ENCODE measurements around the gene RAB3GAP2.
A peak's percentile ranks its signal among the peaks of the same experiment; 100 is the strongest.
"Not testable (repeated sequence)": the region's sequence is repeated elsewhere in the genome, so short reads cannot be mapped to it uniquely, and the experiment has no call there.

RAB3GAP2 gene

DNA sequence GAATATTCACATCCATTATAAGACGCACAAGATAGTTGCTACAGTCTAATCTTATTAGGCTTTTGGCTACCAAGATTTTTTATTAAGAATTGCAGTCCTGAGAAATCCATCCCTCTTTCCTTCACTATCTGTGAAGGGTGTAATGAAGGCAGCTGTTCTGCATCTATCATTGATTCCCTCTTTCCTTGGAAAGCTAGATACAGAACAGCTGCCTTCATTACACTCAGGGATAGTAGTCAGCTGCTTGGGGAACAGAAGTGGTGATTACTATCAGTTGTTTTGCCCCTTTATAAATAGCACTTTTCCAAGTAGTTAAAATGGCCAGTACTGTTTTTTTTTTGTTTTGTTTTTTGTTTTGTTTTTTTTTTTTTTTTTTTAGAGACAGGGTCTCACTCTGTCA is 108.1 kb downstream of the RAB3GAP2 start:
- Histone ChIP-seq H3K27me3 (replicated peaks; ENCODE audit: control insufficient read depth, insufficient read depth, low read length) (no peaks in the 10 kb centered on the region), H3K9me3 (ENCODE audit: control insufficient read depth, low read length) (no peaks in the 10 kb centered on the region), H3K36me3 (ENCODE audit: control insufficient read depth, insufficient read depth, low read length, severe bottlenecking) (peaks cover 68% of the 10 kb centered on the region), H3K4me1 (ENCODE audit: control insufficient read depth, insufficient read depth, low read length) (peaks cover 8% of the 10 kb centered on the region), H3K9ac (ENCODE audit: low read length) (no peak overlapping the region), H3K4me3 (ENCODE audit: low read length) (no peak overlapping the region)
- DNase-seq (ENCODE audit: low read depth): no peak

DNA sequence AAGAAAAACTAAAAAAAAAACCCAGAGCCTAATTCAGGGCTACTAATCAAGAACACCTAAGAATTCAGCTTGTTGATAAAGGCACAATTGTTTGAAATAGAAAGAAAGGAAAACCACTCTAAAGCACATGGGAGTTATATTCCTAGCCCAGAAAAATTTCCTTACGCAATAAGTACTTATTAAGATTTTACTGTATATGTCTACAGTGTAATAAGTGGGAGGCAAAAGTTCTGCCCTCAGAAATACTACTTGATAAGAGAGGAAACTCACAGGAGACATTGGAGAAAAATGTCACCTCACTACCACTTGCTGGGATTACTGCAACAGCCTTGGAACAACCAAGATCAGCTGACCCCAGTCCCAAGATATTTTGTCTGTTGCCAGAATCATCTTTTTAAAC is 112.2 kb downstream of the RAB3GAP2 start:
- Histone ChIP-seq H3K4me3 (ENCODE audit: low read length) (no peak overlapping the region), H3K36me3 (ENCODE audit: control insufficient read depth, insufficient read depth, low read length, severe bottlenecking) (peaks cover 71% of the 10 kb centered on the region), H3K4me1 (ENCODE audit: control insufficient read depth, insufficient read depth, low read length) (peaks cover 8% of the 10 kb centered on the region), H3K9ac (ENCODE audit: low read length) (no peak overlapping the region), H3K27me3 (replicated peaks; ENCODE audit: control insufficient read depth, insufficient read depth, low read length) (no peaks in the 10 kb centered on the region), H3K9me3 (ENCODE audit: control insufficient read depth, low read length) (no peaks in the 10 kb centered on the region)
- peak; percentile 32 for DNase-seq (ENCODE audit: low read depth)

DNA sequence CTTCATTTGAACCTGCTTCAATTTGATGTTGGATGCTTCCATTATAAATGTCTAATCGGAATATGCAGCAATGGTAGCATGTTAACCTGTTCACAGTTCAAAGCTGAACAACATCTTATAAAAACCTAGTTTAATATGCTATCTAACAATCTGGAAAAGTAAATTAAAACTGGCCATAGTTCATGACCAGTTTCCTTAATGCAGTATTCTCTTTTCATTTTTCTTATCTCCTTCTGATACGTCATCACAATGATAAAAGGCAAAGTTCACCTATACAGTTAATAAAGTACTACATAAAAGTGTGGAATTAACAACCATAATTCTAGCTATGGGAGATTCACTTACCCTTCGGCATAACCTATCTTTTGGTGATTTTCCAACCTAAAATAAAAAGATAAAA is 113.2 kb downstream of the RAB3GAP2 start:
- no peak overlapping the region for H3K9ac ChIP-seq (ENCODE audit: low read length)
- H3K9me3 ChIP-seq (ENCODE audit: control insufficient read depth, low read length): no peaks in the 10 kb centered on the region
- peaks cover 8% of the 10 kb centered on the region for H3K4me1 ChIP-seq (ENCODE audit: control insufficient read depth, insufficient read depth, low read length)
- no peak overlapping the region for H3K4me3 ChIP-seq (ENCODE audit: low read length)
- DNase-seq (ENCODE audit: low read depth): no peak
- H3K36me3 ChIP-seq (ENCODE audit: control insufficient read depth, insufficient read depth, low read length, severe bottlenecking): peaks cover 72% of the 10 kb centered on the region
- H3K27me3 ChIP-seq (replicated peaks; ENCODE audit: control insufficient read depth, insufficient read depth, low read length): no peaks in the 10 kb centered on the region

DNA sequence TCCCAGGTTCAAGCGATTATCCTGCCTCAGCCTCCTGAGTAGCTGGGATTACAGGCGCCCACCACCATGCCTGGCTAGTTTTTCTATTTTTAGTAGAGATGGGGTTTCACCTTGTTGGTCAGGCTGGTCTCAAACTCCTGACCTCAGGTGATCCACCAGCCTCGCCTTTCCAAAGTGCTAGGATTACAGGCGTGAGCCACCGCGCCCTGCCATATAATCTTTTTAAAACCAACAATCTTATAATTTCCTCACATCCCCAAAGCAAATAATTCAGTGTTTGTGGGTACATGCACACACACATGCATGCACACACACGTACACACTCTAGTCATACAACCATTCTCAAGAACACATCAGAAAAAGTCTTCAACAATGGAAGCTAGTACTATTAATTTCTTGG is 113.7 kb downstream of the RAB3GAP2 start:
- not testable (repeated sequence) for DNase-seq (ENCODE audit: low read depth); H3K9me3 ChIP-seq (ENCODE audit: control insufficient read depth, low read length); H3K27me3 ChIP-seq (replicated peaks; ENCODE audit: control insufficient read depth, insufficient read depth, low read length); H3K4me3 ChIP-seq (ENCODE audit: low read length); H3K4me1 ChIP-seq (ENCODE audit: control insufficient read depth, insufficient read depth, low read length); H3K9ac ChIP-seq (ENCODE audit: low read length)
- peaks cover 72% of the 10 kb centered on the region for H3K36me3 ChIP-seq (ENCODE audit: control insufficient read depth, insufficient read depth, low read length, severe bottlenecking)

DNA sequence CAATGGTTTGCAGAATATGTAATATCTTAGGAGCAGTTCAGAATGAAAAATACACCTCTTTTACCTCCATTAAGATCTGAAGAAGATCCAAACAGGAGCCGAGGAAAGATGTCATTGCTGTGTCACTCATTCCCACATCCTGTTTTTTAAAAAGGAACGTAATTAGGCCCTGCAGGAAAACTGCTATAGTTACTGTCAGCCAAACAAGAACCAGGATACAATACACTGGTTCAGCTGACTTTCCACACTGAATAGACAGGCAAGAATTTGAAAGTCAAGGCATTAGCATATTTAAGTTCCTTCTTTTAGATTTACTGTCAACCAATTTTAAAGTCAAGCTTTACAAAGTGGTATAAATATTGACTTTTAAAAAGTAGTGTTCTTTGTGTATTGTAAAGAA is 114.5 kb downstream of the RAB3GAP2 start:
- Histone ChIP-seq H3K27me3 (replicated peaks; ENCODE audit: control insufficient read depth, insufficient read depth, low read length) (no peaks in the 10 kb centered on the region), H3K9me3 (ENCODE audit: control insufficient read depth, low read length) (no peaks in the 10 kb centered on the region), H3K4me3 (ENCODE audit: low read length) (no peak overlapping the region), H3K9ac (ENCODE audit: low read length) (no peak overlapping the region), H3K36me3 (ENCODE audit: control insufficient read depth, insufficient read depth, low read length, severe bottlenecking) (peaks cover 78% of the 10 kb centered on the region), H3K4me1 (ENCODE audit: control insufficient read depth, insufficient read depth, low read length) (peaks cover 8% of the 10 kb centered on the region)
- no peak for DNase-seq (ENCODE audit: low read depth)

DNA sequence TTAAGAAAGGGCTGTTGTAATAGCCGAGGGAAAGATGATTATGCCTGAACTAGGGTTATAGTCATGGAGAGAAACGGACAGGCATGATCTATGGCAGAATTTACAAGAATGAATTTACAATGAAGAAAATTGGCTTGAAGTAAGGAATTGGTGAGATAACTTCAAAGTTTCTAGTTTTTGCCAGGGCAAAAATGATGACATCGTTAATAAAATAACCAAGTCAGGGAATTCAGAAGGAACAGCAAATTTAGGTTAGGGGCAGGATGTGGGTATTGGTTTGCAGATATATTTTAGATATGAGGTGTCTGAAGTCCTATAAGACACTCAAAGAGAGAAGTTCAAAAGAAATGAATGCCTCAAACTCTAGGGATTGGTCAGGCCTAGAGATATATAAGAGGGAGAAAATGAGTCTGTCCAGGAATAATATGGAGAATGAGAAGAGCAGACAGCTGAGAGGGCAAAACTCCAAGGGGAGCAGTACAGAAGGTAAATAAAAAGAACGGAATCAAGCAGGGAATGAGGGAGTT is 115.6 kb downstream of the RAB3GAP2 start:
- Histone ChIP-seq H3K9me3 (ENCODE audit: control insufficient read depth, low read length) (no peaks in the 10 kb centered on the region), H3K9ac (ENCODE audit: low read length) (no peak overlapping the region), H3K36me3 (ENCODE audit: control insufficient read depth, insufficient read depth, low read length, severe bottlenecking) (peaks cover 83% of the 10 kb centered on the region), H3K4me1 (ENCODE audit: control insufficient read depth, insufficient read depth, low read length) (peaks cover 11% of the 10 kb centered on the region), H3K4me3 (ENCODE audit: low read length) (no peak overlapping the region), H3K27me3 (replicated peaks; ENCODE audit: control insufficient read depth, insufficient read depth, low read length) (no peaks in the 10 kb centered on the region)
- no peak for DNase-seq (ENCODE audit: low read depth)

DNA sequence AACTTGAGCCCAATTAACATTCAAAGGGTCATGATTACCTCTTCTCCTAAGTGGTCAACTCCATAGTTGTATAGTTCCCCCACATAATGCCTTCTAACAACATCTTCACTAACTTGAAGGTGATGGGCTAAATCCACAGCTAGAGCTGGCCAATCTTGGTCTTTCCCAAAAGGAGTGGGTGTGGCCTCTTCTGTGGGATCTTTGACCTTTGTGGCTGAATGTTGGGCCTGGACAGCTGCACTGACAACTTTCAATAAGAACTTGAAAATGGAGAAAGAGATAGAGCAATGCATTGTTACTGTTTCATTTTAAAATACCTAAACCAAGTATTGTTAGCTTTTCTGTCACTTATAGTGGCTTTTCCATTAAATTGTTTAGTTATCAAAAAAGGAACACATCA is 119.1 kb downstream of the RAB3GAP2 start:
- Histone ChIP-seq H3K4me1 (ENCODE audit: control insufficient read depth, insufficient read depth, low read length) (peaks cover 28% of the 10 kb centered on the region), H3K27me3 (replicated peaks; ENCODE audit: control insufficient read depth, insufficient read depth, low read length) (no peaks in the 10 kb centered on the region), H3K9ac (ENCODE audit: low read length) (no peak overlapping the region), H3K36me3 (ENCODE audit: control insufficient read depth, insufficient read depth, low read length, severe bottlenecking) (peaks cover 80% of the 10 kb centered on the region), H3K9me3 (ENCODE audit: control insufficient read depth, low read length) (no peaks in the 10 kb centered on the region), H3K4me3 (ENCODE audit: low read length) (no peak overlapping the region)
- DNase-seq (ENCODE audit: low read depth): no peak

DNA sequence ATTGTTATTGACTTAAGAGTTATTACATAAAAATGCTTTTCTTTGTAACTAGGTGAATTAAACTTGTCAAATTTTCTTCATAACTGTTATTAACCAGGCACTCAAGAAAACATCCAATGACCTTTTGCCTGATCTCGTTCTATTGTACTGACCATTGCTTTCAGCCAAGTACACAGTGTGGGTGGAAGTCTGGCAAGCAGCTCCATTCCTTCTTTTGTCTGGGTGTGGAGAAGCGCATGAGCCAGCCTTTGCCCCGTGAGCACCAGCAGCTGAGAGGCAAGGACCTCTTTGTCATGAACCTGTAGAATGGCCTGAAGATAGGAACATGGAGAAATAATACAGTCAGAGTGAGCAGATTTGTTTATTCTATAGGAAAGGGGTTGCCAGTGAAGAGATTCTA is 120.8 kb downstream of the RAB3GAP2 start:
- Histone ChIP-seq H3K4me3 (ENCODE audit: low read length) (peak overlapping the region; percentile 54), H3K9ac (ENCODE audit: low read length) (peak overlapping the region; percentile 16), H3K4me1 (ENCODE audit: control insufficient read depth, insufficient read depth, low read length) (peaks cover 31% of the 10 kb centered on the region), H3K9me3 (ENCODE audit: control insufficient read depth, low read length) (no peaks in the 10 kb centered on the region), H3K27me3 (replicated peaks; ENCODE audit: control insufficient read depth, insufficient read depth, low read length) (no peaks in the 10 kb centered on the region), H3K36me3 (ENCODE audit: control insufficient read depth, insufficient read depth, low read length, severe bottlenecking) (peaks cover 77% of the 10 kb centered on the region)
- DNase-seq (ENCODE audit: low read depth): peak; percentile 23

DNA sequence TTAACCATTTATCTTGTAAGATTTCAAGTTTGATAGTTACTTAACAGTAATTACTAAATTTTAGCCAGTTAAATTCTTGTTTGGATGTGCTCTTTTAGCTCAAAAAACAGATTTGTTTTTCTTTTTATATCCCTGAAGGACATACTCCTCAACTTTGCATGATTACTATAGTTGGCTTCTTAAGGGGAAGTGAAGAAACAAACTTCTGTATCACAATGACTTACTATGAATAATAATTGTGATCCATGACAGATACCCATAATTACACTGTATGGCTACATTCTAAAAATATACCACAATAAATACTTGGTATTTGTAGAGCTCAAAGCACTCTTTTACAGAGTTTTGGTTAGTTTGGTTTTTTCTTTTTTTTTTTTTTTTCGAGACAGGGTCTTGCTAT is 122.5 kb downstream of the RAB3GAP2 start:
- Histone ChIP-seq H3K9ac (ENCODE audit: low read length) (no peak overlapping the region), H3K4me3 (ENCODE audit: low read length) (no peak overlapping the region), H3K4me1 (ENCODE audit: control insufficient read depth, insufficient read depth, low read length) (peaks cover 31% of the 10 kb centered on the region), H3K36me3 (ENCODE audit: control insufficient read depth, insufficient read depth, low read length, severe bottlenecking) (peaks cover 74% of the 10 kb centered on the region), H3K9me3 (ENCODE audit: control insufficient read depth, low read length) (no peaks in the 10 kb centered on the region), H3K27me3 (replicated peaks; ENCODE audit: control insufficient read depth, insufficient read depth, low read length) (no peaks in the 10 kb centered on the region)
- no peak for DNase-seq (ENCODE audit: low read depth)

DNA sequence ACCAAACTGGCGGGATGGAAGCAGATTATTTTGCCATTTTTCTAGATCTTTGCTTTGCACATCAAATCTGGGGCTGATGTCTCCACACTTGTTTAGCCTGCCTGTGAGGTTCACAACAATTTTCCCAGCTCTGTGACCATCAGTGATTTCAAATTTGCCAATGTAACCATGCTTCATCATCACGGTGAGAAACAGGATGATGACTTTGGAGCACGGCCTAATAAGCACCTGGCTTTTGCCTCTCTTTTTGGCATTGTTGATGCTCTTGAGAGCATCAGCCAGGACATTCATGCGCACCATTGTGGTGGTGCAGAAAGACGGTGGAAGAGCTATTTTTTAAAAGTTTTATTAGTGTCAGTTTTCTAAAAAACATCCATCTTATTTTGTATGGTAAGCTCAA is 128.2 kb downstream of the RAB3GAP2 start:
- Histone ChIP-seq H3K4me3 (ENCODE audit: low read length) (no peak overlapping the region), H3K27me3 (replicated peaks; ENCODE audit: control insufficient read depth, insufficient read depth, low read length) (no peaks in the 10 kb centered on the region), H3K4me1 (ENCODE audit: control insufficient read depth, insufficient read depth, low read length) (peaks cover 3% of the 10 kb centered on the region), H3K9me3 (ENCODE audit: control insufficient read depth, low read length) (no peaks in the 10 kb centered on the region), H3K36me3 (ENCODE audit: control insufficient read depth, insufficient read depth, low read length, severe bottlenecking) (peaks cover 80% of the 10 kb centered on the region), H3K9ac (ENCODE audit: low read length) (no peak overlapping the region)
- DNase-seq (ENCODE audit: low read depth): no peak

DNA sequence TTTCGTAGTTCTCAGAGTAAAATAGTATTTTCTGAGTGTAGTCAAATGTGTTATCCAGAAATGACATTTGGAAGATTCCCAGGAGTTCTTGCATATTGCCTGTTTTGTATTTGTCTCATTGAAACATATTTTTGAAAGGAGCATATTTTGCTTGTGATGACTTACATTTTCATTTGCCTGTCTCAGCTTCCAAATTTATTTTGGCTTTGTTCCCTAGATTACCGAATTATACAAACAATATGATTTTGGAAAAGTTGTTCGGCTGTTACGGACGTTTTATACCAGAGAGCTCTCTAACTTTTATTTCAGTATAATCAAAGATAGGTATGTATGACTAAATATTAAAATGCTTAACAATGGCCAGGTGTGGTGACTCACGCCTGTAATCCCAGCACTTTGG is 132.3 kb downstream of the RAB3GAP2 start:
- no peak overlapping the region for H3K9ac ChIP-seq (ENCODE audit: low read length)
- peaks cover 78% of the 10 kb centered on the region for H3K36me3 ChIP-seq (ENCODE audit: control insufficient read depth, insufficient read depth, low read length, severe bottlenecking)
- H3K27me3 ChIP-seq (replicated peaks; ENCODE audit: control insufficient read depth, insufficient read depth, low read length): no peaks in the 10 kb centered on the region
- H3K4me1 ChIP-seq (ENCODE audit: control insufficient read depth, insufficient read depth, low read length): no peaks in the 10 kb centered on the region
- no peak for DNase-seq (ENCODE audit: low read depth)
- H3K4me3 ChIP-seq (ENCODE audit: low read length): no peak overlapping the region
- no peaks in the 10 kb centered on the region for H3K9me3 ChIP-seq (ENCODE audit: control insufficient read depth, low read length)

DNA sequence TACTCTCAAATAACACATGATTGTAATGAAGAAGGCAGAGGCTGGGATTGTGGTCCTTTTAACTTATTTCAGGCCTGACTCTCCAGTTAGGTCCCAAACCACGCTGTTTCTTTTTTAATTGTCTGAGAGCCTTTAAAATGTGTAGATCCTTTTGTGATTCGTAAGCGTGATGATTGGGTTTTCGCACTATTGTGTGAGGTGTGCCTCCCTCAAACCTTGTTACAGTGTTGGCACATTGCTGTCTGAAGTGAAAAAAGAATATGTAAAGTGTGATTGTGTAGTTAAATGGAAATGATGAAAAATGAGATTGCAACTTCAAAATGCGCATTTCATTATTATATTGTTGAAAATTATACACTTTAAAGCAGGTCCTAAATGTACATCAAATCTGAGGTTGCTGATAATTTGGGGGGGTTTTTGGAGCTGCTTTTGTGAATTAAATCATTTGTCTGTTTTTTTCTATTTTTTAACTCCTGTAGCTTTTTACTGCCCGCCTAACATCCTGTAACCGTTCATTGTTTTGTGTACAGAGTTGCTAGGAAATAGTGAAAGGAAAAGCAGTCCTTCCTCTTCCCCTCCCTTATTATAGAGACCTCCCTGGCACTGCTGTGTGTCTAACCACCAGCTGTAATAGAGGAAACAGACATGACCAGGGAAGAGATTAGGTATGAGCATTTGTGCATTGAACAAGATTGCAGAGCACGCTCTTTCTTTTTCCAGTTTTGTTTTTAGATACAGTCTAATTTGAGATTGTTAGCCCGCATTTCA is 135.1 kb downstream of the RAB3GAP2 start:
- no peak for DNase-seq (ENCODE audit: low read depth)
- Histone ChIP-seq H3K36me3 (ENCODE audit: control insufficient read depth, insufficient read depth, low read length, severe bottlenecking) (peaks cover 86% of the 10 kb centered on the region), H3K27me3 (replicated peaks; ENCODE audit: control insufficient read depth, insufficient read depth, low read length) (no peaks in the 10 kb centered on the region), H3K9me3 (ENCODE audit: control insufficient read depth, low read length) (no peaks in the 10 kb centered on the region), H3K4me3 (ENCODE audit: low read length) (no peak overlapping the region), H3K9ac (ENCODE audit: low read length) (no peak overlapping the region), H3K4me1 (ENCODE audit: control insufficient read depth, insufficient read depth, low read length) (no peaks in the 10 kb centered on the region)
